ENCODE data around the gene GALNT2.

The GALNT2 gene

GRCh38 chr1:230301822-230302221 is 234.8 kb downstream of the GALNT2 start:
- no peak for DNase-seq (ENCODE audit: insufficient read length, low spot score)
- no peak for FAIRE-seq
- no peak for TF ChIP-seq POLR2A (IDR thresholded peaks at IDR 0.05; ENCODE audit: low read depth, low read length)

GRCh38 chr1:230303069-230303468 is 236.0 kb downstream of the GALNT2 start:
- DNase-seq (ENCODE audit: insufficient read length, low spot score) = no peak
- no peak for FAIRE-seq
- TF ChIP-seq POLR2A (IDR thresholded peaks at IDR 0.05; ENCODE audit: low read depth, low read length) = no peak

- FAIRE-seq (no peak), DNase-seq (ENCODE audit: insufficient read length, low spot score) (no peak)
- TF ChIP-seq POLR2A (IDR thresholded peaks at IDR 0.05; ENCODE audit: low read depth, low read length) = no peak
Observed at GRCh38 chr1:230303822-230304221, 236.8 kb downstream of the GALNT2 start.

GRCh38 chr1:230306169-230306568 is 239.1 kb downstream of the GALNT2 start:
- FAIRE-seq (no peak), DNase-seq (ENCODE audit: insufficient read length, low spot score) (no peak)
- no peak for TF ChIP-seq POLR2A (IDR thresholded peaks at IDR 0.05; ENCODE audit: low read depth, low read length)

- DNase-seq (ENCODE audit: insufficient read length, low spot score) (no peak), FAIRE-seq (no peak)
- TF ChIP-seq POLR2A (IDR thresholded peaks at IDR 0.05; ENCODE audit: low read depth, low read length) = no peak
Observed at GRCh38 chr1:230307213-230307612, 240.2 kb downstream of the GALNT2 start.

GRCh38 chr1:230308039-230308438 is 241.0 kb downstream of the GALNT2 start:
- no peak for TF ChIP-seq POLR2A (IDR thresholded peaks at IDR 0.05; ENCODE audit: low read depth, low read length)
- DNase-seq (ENCODE audit: insufficient read length, low spot score) = peak; percentile 89
- no peak for FAIRE-seq

- TF ChIP-seq POLR2A (IDR thresholded peaks at IDR 0.05; ENCODE audit: low read depth, low read length) = no peak
- FAIRE-seq (no peak), DNase-seq (ENCODE audit: insufficient read length, low spot score) (no peak)
Observed at GRCh38 chr1:230308821-230309220, 241.8 kb downstream of the GALNT2 start.

- FAIRE-seq = no peak
- no peak for TF ChIP-seq POLR2A (IDR thresholded peaks at IDR 0.05; ENCODE audit: low read depth, low read length)
Observed at GRCh38 chr1:230309646-230310177, 242.7 kb downstream of the GALNT2 start.

GRCh38 chr1:230310381-230311163 is 243.5 kb downstream of the GALNT2 start:
- FAIRE-seq = no peak
- TF ChIP-seq POLR2A (IDR thresholded peaks at IDR 0.05; ENCODE audit: low read depth, low read length) = no peak
- DNase-seq (ENCODE audit: insufficient read length, low spot score) = peak; percentile 74

More at GRCh38 chr1:230309646-230310177, 242.7 kb downstream of the GALNT2 start:
- no peak for DNase-seq (ENCODE audit: insufficient read length, low spot score)

GRCh38 chr1:230312676-230313075 is 245.6 kb downstream of the GALNT2 start:
- no peak for FAIRE-seq
- no peak for DNase-seq (ENCODE audit: insufficient read length, low spot score)
- TF ChIP-seq POLR2A (IDR thresholded peaks at IDR 0.05; ENCODE audit: low read depth, low read length) = no peak

- DNase-seq (ENCODE audit: insufficient read length, low spot score) (no peak), FAIRE-seq (no peak)
- TF ChIP-seq POLR2A (IDR thresholded peaks at IDR 0.05; ENCODE audit: low read depth, low read length) = no peak
Observed at GRCh38 chr1:230313453-230314141, 246.6 kb downstream of the GALNT2 start.

GRCh38 chr1:230314142-230314470 is 247.1 kb downstream of the GALNT2 start:
- FAIRE-seq (no peak), DNase-seq (ENCODE audit: insufficient read length, low spot score) (no peak)
- TF ChIP-seq POLR2A (IDR thresholded peaks at IDR 0.05; ENCODE audit: low read depth, low read length) = no peak

- DNase-seq (ENCODE audit: insufficient read length, low spot score) = no peak
- no peak for FAIRE-seq
Observed at GRCh38 chr1:230315099-230315498, 248.1 kb downstream of the GALNT2 start.

GRCh38 chr1:230316864-230317745 is 250.1 kb downstream of the GALNT2 start:
- TF ChIP-seq POLR2A (IDR thresholded peaks at IDR 0.05; ENCODE audit: low read depth, low read length) = no peak
- no peak for FAIRE-seq
- DNase-seq (ENCODE audit: insufficient read length, low spot score) = no peak

More at GRCh38 chr1:230315099-230315498, 248.1 kb downstream of the GALNT2 start:
- TF ChIP-seq POLR2A (IDR thresholded peaks at IDR 0.05; ENCODE audit: low read depth, low read length) = no peak
